GM12864 (cell line): ENCODE data around the gene MUC21.

Experiments used
- DNase-seq: peaks from one replicate; pipeline ENCODE4 v3.0.0-alpha.2; 2011; ENCODE audit warnings: low read depth
- H3K4me3 ChIP-seq: 2 replicates; pipeline ENCODE4 v1.5.1; 2011; ENCODE audit warnings: mild to moderate bottlenecking, low read depth, low read length, control low read depth
- CTCF ChIP-seq: IDR thresholded peaks from 2 replicates; pipeline ENCODE4 v1.5.1; 2011; ENCODE audit warnings: low read depth, mild to moderate bottlenecking, moderate library complexity, low read length, control low read depth, inconsistent platforms; ENCODE audit errors: missing control alignments

Gene MUC21

GRCh38 chr6:30979690-30980089, 3.8 kb upstream of the MUC21 start:
- H3K4me3 ChIP-seq: no peak overlapping the region
- TF ChIP-seq CTCF: no peak
- no peak for DNase-seq

GRCh38 chr6:30981942-30982772, 1.4 kb upstream of the MUC21 start:
- DNase-seq: no peak
- no peak overlapping the region for H3K4me3 ChIP-seq
- TF ChIP-seq CTCF: peak; percentile 9

GRCh38 chr6:30985490-30985889, 2.0 kb downstream of the MUC21 start:
- DNase-seq: no peak
- TF ChIP-seq CTCF: no peak
- H3K4me3 ChIP-seq: no peak overlapping the region

GRCh38 chr6:30987304-30987703, 3.8 kb downstream of the MUC21 start:
- no peak overlapping the region for H3K4me3 ChIP-seq
- DNase-seq: no peak
- no peak for TF ChIP-seq CTCF

- no peak for DNase-seq
- TF ChIP-seq CTCF: no peak
- H3K4me3 ChIP-seq: no peak overlapping the region
Measured at GRCh38 chr6:30988209-30988825, 4.8 kb downstream of the MUC21 start.

- no peak for DNase-seq
- TF ChIP-seq CTCF: no peak
- no peak overlapping the region for H3K4me3 ChIP-seq
Measured at GRCh38 chr6:30990422-30991086, 7.0 kb downstream of the MUC21 start.
